Measurements from ENCODE around the gene PGPEP1.
A peak's percentile ranks its signal among the peaks of the same experiment; 100 is the strongest.

The PGPEP1 gene

DNA sequence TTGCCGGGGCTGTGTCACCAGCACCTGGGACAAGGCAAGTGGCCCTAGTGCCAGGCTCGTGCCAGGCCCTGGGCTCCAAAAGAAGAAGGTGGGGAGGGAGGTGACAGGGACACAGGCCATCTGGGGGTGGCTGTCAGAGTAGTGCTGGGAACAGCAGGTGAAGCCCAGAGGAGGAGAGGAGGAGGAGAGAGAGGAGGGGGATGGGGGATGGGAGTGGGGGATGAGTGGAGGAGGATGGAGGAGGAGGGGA, 36.3 kb upstream of the PGPEP1 start:
- Histone ChIP-seq H3K4me3 (replicated peaks; ENCODE audit: insufficient read depth, low read length) (peak overlapping the region; percentile 7; the same call in 1 of the 2 replicates), H3K27me3 (ENCODE audit: insufficient read depth, poor library complexity, severe bottlenecking) (no peaks in the 10 kb centered on the region), H3K27ac (replicated peaks) (peak overlapping the region; percentile 85)
- DNase-seq (ENCODE audit: low read depth in 1 of 2, low spot score in 1 of 2) = peak in 1 of 2 experiments; percentile 18
- TF ChIP-seq POLR2AphosphoS5 (IDR thresholded peaks at IDR 0.05; ENCODE audit: low read depth) (no peak), REST (IDR thresholded peaks at IDR 0.05; ENCODE audit: insufficient replicate concordance, low read depth) (no peak), SPI1 (IDR thresholded peaks at IDR 0.05; ENCODE audit: borderline replicate concordance, low read depth) (no peak), GABPA (IDR thresholded peaks at IDR 0.05; ENCODE audit: low read depth) (no peak), CTCF (IDR thresholded peaks at IDR 0.05; ENCODE audit: insufficient read depth, low read length) (no peak)

GRCh38 chr19:18304458-18305310, 35.7 kb upstream of the PGPEP1 start:
- DNase-seq (ENCODE audit: low read depth in 1 of 2, low spot score in 1 of 2) = peak; percentile 67 to 81

GRCh38 chr19:18306209-18306887, 34.0 kb upstream of the PGPEP1 start:
- H3K27me3 ChIP-seq (ENCODE audit: insufficient read depth, poor library complexity, severe bottlenecking) = no peaks in the 10 kb centered on the region
- no peak for DNase-seq (ENCODE audit: low read depth in 1 of 2, low spot score in 1 of 2)
- no peak overlapping the region for H3K4me3 ChIP-seq (replicated peaks; ENCODE audit: insufficient read depth, low read length)
- TF ChIP-seq SPI1 (IDR thresholded peaks at IDR 0.05; ENCODE audit: borderline replicate concordance, low read depth) = no peak
- no peak for TF ChIP-seq CTCF (IDR thresholded peaks at IDR 0.05; ENCODE audit: insufficient read depth, low read length)
- no peak; the same call in 1 of the 2 replicates for TF ChIP-seq POLR2AphosphoS5 (IDR thresholded peaks at IDR 0.05; ENCODE audit: low read depth)
- no peak for TF ChIP-seq REST (IDR thresholded peaks at IDR 0.05; ENCODE audit: insufficient replicate concordance, low read depth)
- TF ChIP-seq GABPA (IDR thresholded peaks at IDR 0.05; ENCODE audit: low read depth) = no peak
- no peak overlapping the region for H3K27ac ChIP-seq (replicated peaks)

More at GRCh38 chr19:18304458-18305310, 35.7 kb upstream of the PGPEP1 start:
- Histone ChIP-seq H3K4me3 (replicated peaks; ENCODE audit: insufficient read depth, low read length) (peak overlapping the region; percentile 7), H3K27ac (replicated peaks) (peak overlapping the region; percentile 85), H3K27me3 (ENCODE audit: insufficient read depth, poor library complexity, severe bottlenecking) (no peaks in the 10 kb centered on the region)
- no peak for TF ChIP-seq GABPA (IDR thresholded peaks at IDR 0.05; ENCODE audit: low read depth)
- TF ChIP-seq POLR2AphosphoS5 (IDR thresholded peaks at IDR 0.05; ENCODE audit: low read depth) = peak; percentile 45
- no peak for TF ChIP-seq REST (IDR thresholded peaks at IDR 0.05; ENCODE audit: insufficient replicate concordance, low read depth)
